ENCODE measurements around the gene MAP3K10. TPM values are rescaled to one million over a fixed set of nuclear protein-coding genes. Genes with fewer than 3 reads are reported as not detected.
A peak's percentile ranks its signal among the peaks of the same experiment; 100 is the strongest.

The MAP3K10 gene
- total and polyA plus RNA-seq, 2 donors (not counting 1 experiment from before 2014, with no cell fraction given), result 22.5 to 41.6 TPM

DNA sequence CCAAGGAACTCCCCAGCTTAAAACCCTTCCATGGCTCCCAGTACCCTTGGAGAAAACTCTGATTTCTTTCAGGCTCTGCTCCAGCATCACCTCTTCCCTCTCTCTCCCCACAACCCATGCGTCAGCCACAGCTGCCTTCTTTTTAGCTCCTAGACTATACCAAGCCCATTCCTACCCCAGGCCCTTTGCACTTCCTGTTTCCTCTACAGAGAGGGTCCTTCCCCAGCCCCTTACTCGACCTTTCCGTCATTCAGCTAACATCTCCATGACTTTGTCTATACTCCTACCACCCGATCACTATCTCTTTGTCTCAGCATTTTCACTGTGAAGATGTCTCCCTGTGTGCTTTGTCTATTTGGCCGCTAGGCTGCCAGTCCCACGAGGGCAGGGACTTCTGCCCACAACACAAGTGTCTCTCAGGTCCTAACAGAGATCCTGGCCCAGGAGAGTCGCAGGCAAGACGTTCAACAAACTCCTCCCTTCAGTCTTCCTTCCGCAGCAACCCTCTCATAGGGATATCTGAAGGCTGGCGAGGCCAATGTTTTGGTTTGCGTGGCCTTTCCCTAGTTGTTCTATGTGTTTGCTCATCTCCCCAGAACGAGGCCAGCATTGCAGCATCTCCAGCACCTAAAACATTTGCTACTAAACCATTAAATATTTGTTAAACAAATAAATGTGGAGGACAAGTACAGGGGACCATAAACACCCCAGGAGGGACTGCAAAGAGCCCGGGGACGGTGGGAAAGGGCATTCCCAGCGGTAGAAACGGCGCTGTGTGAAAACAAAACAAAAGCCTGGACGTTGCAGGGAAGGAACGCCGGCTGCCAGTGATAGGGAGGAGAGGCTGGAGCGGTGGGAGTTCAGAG lies 34.4 kb downstream of the MAP3K10 start:
- Histone ChIP-seq H3K9me3 (ENCODE audit: control extremely low read depth in 1 of 3, control insufficient read depth in 2 of 3, insufficient read depth in 1 of 3, low read length in 2 of 3) (peaks cover 0 to 35% (median 0%) of the 10 kb centered on the region in 3 donors), H3K27me3 (replicated peaks in 1 of 4; ENCODE audit: control extremely low read depth in 1 of 4, control insufficient read depth in 3 of 4, insufficient read depth in 4 of 4, low read length in 3 of 4) (peaks cover 0 to 49% (median 30%) of the 10 kb centered on the region in 4 experiments), H4K20me1 (ENCODE audit: control insufficient read depth, insufficient read depth, low read length, poor library complexity, severe bottlenecking) (no peaks in the 10 kb centered on the region), H3K9ac (ENCODE audit: low read length) (no peak overlapping the region), H3K79me2 (ENCODE audit: control insufficient read depth, insufficient read depth, low read length) (no peaks in the 10 kb centered on the region), H3K27ac (ENCODE audit: low read length in 2 of 2) (no peak overlapping the region), H3K36me3 (replicated peaks in 1 of 2; ENCODE audit: control extremely low read depth in 1 of 2, control insufficient read depth in 1 of 2, extremely low read depth in 1 of 2, insufficient read depth in 2 of 2, low read length in 1 of 2) (no peaks in the 10 kb centered on the region), H3K4me2 (replicated peaks; ENCODE audit: low read depth, low read length, poor library complexity, severe bottlenecking) (peak overlapping the region; percentile 47), H3K4me1 (ENCODE audit: control insufficient read depth in 2 of 2, insufficient read depth in 2 of 2, low read length in 2 of 2) (peaks cover 25 to 28% of the 10 kb centered on the region in 2 donors), H2AFZ (ENCODE audit: insufficient read depth, low read depth, low read length, poor library complexity, severe bottlenecking) (no peak overlapping the region), H3K4me3 (ENCODE audit: control extremely low read depth in 1 of 5, extremely low read depth in 1 of 5, insufficient read depth in 1 of 5, low read depth in 2 of 5, low read length in 4 of 5) (no peak overlapping the region)
- H3K4me1 Mint-ChIP-seq, result peaks cover 18% of the 10 kb centered on the region
- DNase-seq, result no peak
- intact Hi-C loops (cut with micrococcal nuclease), result no loop called here
- TF ChIP-seq, protein P1, sequence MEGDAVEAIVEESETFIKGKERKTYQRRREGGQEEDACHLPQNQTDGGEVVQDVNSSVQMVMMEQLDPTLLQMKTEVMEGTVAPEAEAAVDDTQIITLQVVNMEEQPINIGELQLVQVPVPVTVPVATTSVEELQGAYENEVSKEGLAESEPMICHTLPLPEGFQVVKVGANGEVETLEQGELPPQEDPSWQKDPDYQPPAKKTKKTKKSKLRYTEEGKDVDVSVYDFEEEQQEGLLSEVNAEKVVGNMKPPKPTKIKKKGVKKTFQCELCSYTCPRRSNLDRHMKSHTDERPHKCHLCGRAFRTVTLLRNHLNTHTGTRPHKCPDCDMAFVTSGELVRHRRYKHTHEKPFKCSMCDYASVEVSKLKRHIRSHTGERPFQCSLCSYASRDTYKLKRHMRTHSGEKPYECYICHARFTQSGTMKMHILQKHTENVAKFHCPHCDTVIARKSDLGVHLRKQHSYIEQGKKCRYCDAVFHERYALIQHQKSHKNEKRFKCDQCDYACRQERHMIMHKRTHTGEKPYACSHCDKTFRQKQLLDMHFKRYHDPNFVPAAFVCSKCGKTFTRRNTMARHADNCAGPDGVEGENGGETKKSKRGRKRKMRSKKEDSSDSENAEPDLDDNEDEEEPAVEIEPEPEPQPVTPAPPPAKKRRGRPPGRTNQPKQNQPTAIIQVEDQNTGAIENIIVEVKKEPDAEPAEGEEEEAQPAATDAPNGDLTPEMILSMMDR (IDR thresholded peaks at IDR 0.05), result no peak
- TF ChIP-seq EZH2 (IDR thresholded peaks at IDR 0.05; ENCODE audit: borderline replicate concordance, insufficient read depth, low read depth, low read length, poor library complexity, severe bottlenecking), result no peak
- no peak for ATAC-seq (ENCODE audit: low read depth)
- CTCF ChIA-PET, result no interaction called here
- H3K4me3 Mint-ChIP-seq, result no peak overlapping the region
- peaks cover 23% of the 10 kb centered on the region for H3K27me3 Mint-ChIP-seq
- H3K27ac Mint-ChIP-seq, result no peak overlapping the region
- POLR2A ChIA-PET, result interaction anchor here (0.7 kb wide), 1 partner anchor 1105 kb away, joined by 5 read pairs; no protein-coding TSS in a partner anchor
- no peaks in the 10 kb centered on the region for H3K9me3 Mint-ChIP-seq (ENCODE audit: insufficient read depth)
- 31% methylated on average over 17 of the region's 21 CpGs for WGBS (ENCODE audit: insufficient coverage)

DNA sequence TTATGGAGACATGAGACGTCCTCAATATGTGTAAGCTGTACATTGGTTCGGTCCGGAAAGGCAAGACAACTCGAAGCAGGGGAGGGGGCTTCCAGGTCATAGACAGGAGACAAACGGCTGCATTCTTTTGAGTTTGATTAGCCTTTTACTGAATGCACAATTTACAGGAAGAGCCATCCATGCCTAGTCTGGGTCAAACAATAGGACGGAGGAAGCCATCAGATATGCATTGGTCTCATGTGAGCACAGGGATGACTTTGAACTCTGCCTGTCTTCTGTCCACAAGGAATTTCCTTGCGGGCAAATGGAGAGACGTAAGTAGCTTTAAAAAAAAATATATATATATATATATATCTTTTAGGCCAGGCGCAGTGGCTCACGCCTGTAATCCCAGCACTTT lies 37.1 kb downstream of the MAP3K10 start:
- no peak overlapping the region for H3K4me3 Mint-ChIP-seq
- no peaks in the 10 kb centered on the region for H3K9me3 Mint-ChIP-seq (ENCODE audit: insufficient read depth)
- Histone ChIP-seq H3K4me2 (replicated peaks; ENCODE audit: low read depth, low read length, poor library complexity, severe bottlenecking) (no peak overlapping the region), H3K9ac (ENCODE audit: low read length) (no peak overlapping the region), H3K79me2 (ENCODE audit: control insufficient read depth, insufficient read depth, low read length) (no peaks in the 10 kb centered on the region), H3K9me3 (ENCODE audit: control extremely low read depth in 1 of 3, control insufficient read depth in 2 of 3, insufficient read depth in 1 of 3, low read length in 2 of 3) (peaks cover 0 to 20% (median 0%) of the 10 kb centered on the region in 3 donors), H3K27ac (ENCODE audit: low read length in 2 of 2) (no peak overlapping the region), H3K27me3 (replicated peaks in 1 of 4; ENCODE audit: control extremely low read depth in 1 of 4, control insufficient read depth in 3 of 4, insufficient read depth in 4 of 4, low read length in 3 of 4) (peaks cover 0 to 35% (median 27%) of the 10 kb centered on the region in 4 experiments), H4K20me1 (ENCODE audit: control insufficient read depth, insufficient read depth, low read length, poor library complexity, severe bottlenecking) (no peaks in the 10 kb centered on the region), H2AFZ (ENCODE audit: insufficient read depth, low read depth, low read length, poor library complexity, severe bottlenecking) (no peak overlapping the region), H3K36me3 (replicated peaks in 1 of 2; ENCODE audit: control extremely low read depth in 1 of 2, control insufficient read depth in 1 of 2, extremely low read depth in 1 of 2, insufficient read depth in 2 of 2, low read length in 1 of 2) (peaks cover 0 to 5% of the 10 kb centered on the region in 2 experiments), H3K4me1 (ENCODE audit: control insufficient read depth in 2 of 2, insufficient read depth in 2 of 2, low read length in 2 of 2) (peaks cover 20 to 24% of the 10 kb centered on the region in 2 donors), H3K4me3 (ENCODE audit: control extremely low read depth in 1 of 5, extremely low read depth in 1 of 5, insufficient read depth in 1 of 5, low read depth in 2 of 5, low read length in 4 of 5) (no peak overlapping the region)
- ChIA-PET POLR2A (no interaction called here), CTCF (interaction anchor here (0.9 kb wide), 1 partner anchor 88 kb away, joined by 3 read pairs; no protein-coding TSS in a partner anchor)
- 66% methylated on average over 6 of the region's 10 CpGs for WGBS (ENCODE audit: insufficient coverage)
- no peak overlapping the region for H3K27ac Mint-ChIP-seq
- ATAC-seq (ENCODE audit: low read depth) (no peak), DNase-seq (no peak)
- H3K27me3 Mint-ChIP-seq, result peaks cover 17% of the 10 kb centered on the region
- no peak for TF ChIP-seq EZH2 (IDR thresholded peaks at IDR 0.05; ENCODE audit: borderline replicate concordance, insufficient read depth, low read depth, low read length, poor library complexity, severe bottlenecking)
- TF ChIP-seq, protein P1 (IDR thresholded peaks at IDR 0.05), result no peak
- intact Hi-C loops (cut with micrococcal nuclease), result no loop called here
- peaks cover 14% of the 10 kb centered on the region for H3K4me1 Mint-ChIP-seq
